Measurements from ENCODE around the gene OXCT1.

DNA sequence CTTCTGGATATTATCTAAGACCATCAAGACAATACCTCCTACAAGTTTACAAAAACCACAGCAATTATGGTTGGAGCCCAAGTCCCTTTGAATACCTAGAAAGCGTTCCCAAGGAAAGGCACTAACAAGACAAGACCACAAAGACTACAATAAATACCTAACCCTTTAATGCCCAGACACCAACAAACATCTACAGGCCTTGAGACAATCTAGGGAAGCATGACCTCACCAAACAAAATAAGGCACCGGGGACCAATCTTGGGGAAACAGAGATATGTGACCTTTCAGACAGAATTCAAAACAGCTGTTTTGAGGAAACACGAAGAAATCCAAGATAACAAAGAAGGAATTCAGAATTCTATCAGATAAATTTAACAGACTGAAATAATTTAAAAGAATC is 37.8 kb downstream of the OXCT1 start:
- TF ChIP-seq, protein P1, sequence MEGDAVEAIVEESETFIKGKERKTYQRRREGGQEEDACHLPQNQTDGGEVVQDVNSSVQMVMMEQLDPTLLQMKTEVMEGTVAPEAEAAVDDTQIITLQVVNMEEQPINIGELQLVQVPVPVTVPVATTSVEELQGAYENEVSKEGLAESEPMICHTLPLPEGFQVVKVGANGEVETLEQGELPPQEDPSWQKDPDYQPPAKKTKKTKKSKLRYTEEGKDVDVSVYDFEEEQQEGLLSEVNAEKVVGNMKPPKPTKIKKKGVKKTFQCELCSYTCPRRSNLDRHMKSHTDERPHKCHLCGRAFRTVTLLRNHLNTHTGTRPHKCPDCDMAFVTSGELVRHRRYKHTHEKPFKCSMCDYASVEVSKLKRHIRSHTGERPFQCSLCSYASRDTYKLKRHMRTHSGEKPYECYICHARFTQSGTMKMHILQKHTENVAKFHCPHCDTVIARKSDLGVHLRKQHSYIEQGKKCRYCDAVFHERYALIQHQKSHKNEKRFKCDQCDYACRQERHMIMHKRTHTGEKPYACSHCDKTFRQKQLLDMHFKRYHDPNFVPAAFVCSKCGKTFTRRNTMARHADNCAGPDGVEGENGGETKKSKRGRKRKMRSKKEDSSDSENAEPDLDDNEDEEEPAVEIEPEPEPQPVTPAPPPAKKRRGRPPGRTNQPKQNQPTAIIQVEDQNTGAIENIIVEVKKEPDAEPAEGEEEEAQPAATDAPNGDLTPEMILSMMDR (IDR thresholded peaks at IDR 0.05), result no peak
- TF ChIP-seq POLR2A (IDR thresholded peaks at IDR 0.05), result no peak
- TF ChIP-seq POLR2AphosphoS5 (IDR thresholded peaks at IDR 0.05), result no peak

All from prostate gland (tissue), 2 donors.